GM12891 (cell line): ENCODE measurements around the gene CYGB.

Experiments used
- POLR2A ChIP-seq: IDR thresholded peaks from 2 replicates; pipeline ENCODE4 v1.6.1; 2011; ENCODE audit warnings: low read depth, low read length, control low read depth
- POLR2AphosphoS5 ChIP-seq: IDR thresholded peaks from 2 replicates; pipeline ENCODE4 v1.6.1; 2011; ENCODE audit warnings: low read depth, low read length, control low read depth
- SPI1 ChIP-seq: IDR thresholded peaks from 2 replicates; pipeline ENCODE4 v1.6.1; 2011; ENCODE audit warnings: low read depth, low read length, control low read depth

DNA sequence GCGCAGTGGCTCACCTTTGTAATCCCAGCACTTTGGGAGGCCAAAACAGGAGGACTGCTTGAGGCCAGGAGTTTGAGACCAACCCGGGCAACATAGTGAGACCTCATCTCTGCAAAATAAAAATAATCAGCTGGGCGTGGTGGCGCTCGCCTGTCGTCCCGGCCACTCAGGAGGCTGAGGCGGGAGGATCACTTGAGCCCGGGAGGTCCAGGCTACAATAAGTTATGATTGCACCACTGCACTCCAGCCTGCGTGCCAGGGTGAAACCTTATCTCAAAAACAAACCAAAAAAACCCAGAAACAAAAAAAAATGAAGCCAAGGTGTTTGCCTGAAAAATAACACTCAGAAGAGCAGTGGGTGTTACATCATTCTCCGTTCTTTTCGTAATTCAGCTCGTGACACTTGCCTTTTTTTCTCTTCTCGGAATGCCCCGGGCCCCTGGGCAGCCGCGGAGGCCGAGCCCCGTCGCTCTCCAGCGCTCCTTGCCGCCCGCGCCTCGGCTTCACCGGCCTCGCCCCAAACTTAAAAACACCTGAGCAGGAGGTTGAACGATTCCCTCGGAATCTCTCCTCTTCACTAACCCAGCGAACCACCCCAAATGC is 19.4 kb upstream of the CYGB start:
- no peak for TF ChIP-seq POLR2AphosphoS5
- TF ChIP-seq POLR2A = no peak
- no peak for TF ChIP-seq SPI1
